ENCODE data around the gene CGB1.
"Not testable (repeated sequence)": the region's sequence is repeated elsewhere in the genome, so short reads cannot be mapped to it uniquely, and the experiment has no call there.

CGB1 gene
- total RNA-seq = 0 reads per million in 2 experiments

- not testable (repeated sequence) for DNase-seq (ENCODE audit: low read depth)
These were observed at the start of gene CGB1 for GRCh38 chr19:49036815-49037214. TSS of gene CGB1 (minus strand) at chr19:49036895. CDS start at chr19:49036711, 184 bp downstream.

- DNase-seq (ENCODE audit: low read depth) = no peak
These were observed 49.6 kb upstream of the CGB1 start for GRCh38 chr19:49086296-49086695.

- no peak for DNase-seq (ENCODE audit: low read depth)
These were observed 49.2 kb upstream of the CGB1 start for GRCh38 chr19:49085868-49086232.

- peak; percentile 98 for DNase-seq (ENCODE audit: low read depth)
These were observed 48.5 kb upstream of the CGB1 start, which contains the start of gene SNRNP70 for GRCh38 chr19:49085020-49085867. TSS of gene SNRNP70 (plus strand) at chr19:49085451. CDS start at chr19:49086415, 964 bp downstream.

GRCh38 chr19:49084206-49085019, 47.7 kb upstream of the CGB1 start:
- DNase-seq (ENCODE audit: low read depth) = no peak

GRCh38 chr19:49081273-49081672, 44.6 kb upstream of the CGB1 start:
- DNase-seq (ENCODE audit: low read depth) = no peak

- no peak for DNase-seq (ENCODE audit: low read depth)
These were observed 43.7 kb upstream of the CGB1 start for GRCh38 chr19:49080392-49080791.

GRCh38 chr19:49074869-49075268, 38.2 kb upstream of the CGB1 start:
- DNase-seq (ENCODE audit: low read depth) = not testable (repeated sequence)

- no peak for DNase-seq (ENCODE audit: low read depth)
These were observed 37.1 kb upstream of the CGB1 start for GRCh38 chr19:49073514-49074378.

GRCh38 chr19:49071860-49072547, 35.3 kb upstream of the CGB1 start:
- DNase-seq (ENCODE audit: low read depth) = no peak

GRCh38 chr19:49070416-49070815, 33.7 kb upstream of the CGB1 start:
- DNase-seq (ENCODE audit: low read depth) = no peak

GRCh38 chr19:49069026-49069425, 32.3 kb upstream of the CGB1 start:
- no peak for DNase-seq (ENCODE audit: low read depth)

- DNase-seq (ENCODE audit: low read depth) = no peak
These were observed 30.9 kb upstream of the CGB1 start for GRCh38 chr19:49067554-49067953.

GRCh38 chr19:49065905-49066512, 29.3 kb upstream of the CGB1 start:
- DNase-seq (ENCODE audit: low read depth) = no peak

GRCh38 chr19:49064768-49065611, 28.3 kb upstream of the CGB1 start, which contains the start of gene NTF4:
TSS of gene NTF4 (minus strand) at chr19:49064818. CDS start at chr19:49061997, 2,821 bp downstream.
- no peak for DNase-seq (ENCODE audit: low read depth)

GRCh38 chr19:49064029-49064629, 27.4 kb upstream of the CGB1 start:
- no peak for DNase-seq (ENCODE audit: low read depth)

GRCh38 chr19:49061445-49061844, 24.8 kb upstream of the CGB1 start:
- no peak for DNase-seq (ENCODE audit: low read depth)

- DNase-seq (ENCODE audit: low read depth) = no peak
These were observed 24.3 kb upstream of the CGB1 start for GRCh38 chr19:49061000-49061399.

GRCh38 chr19:49059053-49059452, 22.4 kb upstream of the CGB1 start:
- DNase-seq (ENCODE audit: low read depth) = no peak
